ENCODE measurements around the gene MAN1A1.

MAN1A1 gene

GRCh38 chr6:119195848-119196247, 153.7 kb downstream of the MAN1A1 start:
- no peak for DNase-seq (ENCODE audit: low read depth in 2 of 2)

- no peak for DNase-seq (ENCODE audit: low read depth in 2 of 2)
Measured at GRCh38 chr6:119195204-119195603, 154.4 kb downstream of the MAN1A1 start.

- no peak for DNase-seq (ENCODE audit: low read depth in 2 of 2)
Measured at GRCh38 chr6:119193707-119194106, 155.9 kb downstream of the MAN1A1 start.

- no peak for DNase-seq (ENCODE audit: low read depth in 2 of 2)
Measured at GRCh38 chr6:119192200-119192599, 157.4 kb downstream of the MAN1A1 start.

- DNase-seq (ENCODE audit: low read depth in 2 of 2), result no peak
Measured at GRCh38 chr6:119190176-119190575, 159.4 kb downstream of the MAN1A1 start.

- DNase-seq (ENCODE audit: low read depth in 2 of 2), result no peak
Measured at GRCh38 chr6:119189498-119189897, 160.1 kb downstream of the MAN1A1 start.

- DNase-seq (ENCODE audit: low read depth in 2 of 2), result no peak
Measured at GRCh38 chr6:119187596-119187995, 162.0 kb downstream of the MAN1A1 start.

GRCh38 chr6:119186490-119186889, 163.1 kb downstream of the MAN1A1 start:
- no peak for DNase-seq (ENCODE audit: low read depth in 2 of 2)

GRCh38 chr6:119184008-119184648, 165.4 kb downstream of the MAN1A1 start:
- DNase-seq (ENCODE audit: low read depth in 2 of 2), result no peak

- DNase-seq (ENCODE audit: low read depth in 2 of 2), result no peak
Measured at GRCh38 chr6:119183457-119183856, 166.1 kb downstream of the MAN1A1 start.

GRCh38 chr6:119182875-119183274, 166.7 kb downstream of the MAN1A1 start:
- DNase-seq (ENCODE audit: low read depth in 2 of 2), result no peak

- no peak for DNase-seq (ENCODE audit: low read depth in 2 of 2)
Measured at GRCh38 chr6:119182216-119182803, 167.3 kb downstream of the MAN1A1 start.

- DNase-seq (ENCODE audit: low read depth in 2 of 2), result no peak
Measured at GRCh38 chr6:119181046-119181445, 168.5 kb downstream of the MAN1A1 start.

GRCh38 chr6:119179842-119180241, 169.7 kb downstream of the MAN1A1 start:
- no peak for DNase-seq (ENCODE audit: low read depth in 2 of 2)

GRCh38 chr6:119179062-119179461, 170.5 kb downstream of the MAN1A1 start:
- DNase-seq (ENCODE audit: low read depth in 2 of 2), result no peak

- no peak for DNase-seq (ENCODE audit: low read depth in 2 of 2)
Measured at GRCh38 chr6:119176445-119176844, 173.1 kb downstream of the MAN1A1 start.

- DNase-seq (ENCODE audit: low read depth in 2 of 2), result no peak
Measured at GRCh38 chr6:119174879-119175817, 174.4 kb downstream of the MAN1A1 start.

GRCh38 chr6:119174085-119174445, 175.5 kb downstream of the MAN1A1 start:
- DNase-seq (ENCODE audit: low read depth in 2 of 2), result no peak

GRCh38 chr6:119173249-119174084, 176.1 kb downstream of the MAN1A1 start:
- no peak for DNase-seq (ENCODE audit: low read depth in 2 of 2)

- DNase-seq (ENCODE audit: low read depth in 2 of 2), result no peak
Measured at GRCh38 chr6:119172824-119173223, 176.7 kb downstream of the MAN1A1 start.

GRCh38 chr6:119171864-119172588, 177.5 kb downstream of the MAN1A1 start:
- no peak for DNase-seq (ENCODE audit: low read depth in 2 of 2)
